Measurements from ENCODE around the gene ATP8B2. TPM values are rescaled to one million over a fixed set of nuclear protein-coding genes. Genes with fewer than 3 reads are reported as not detected.
"Not testable (repeated sequence)": the region's sequence is repeated elsewhere in the genome, so short reads cannot be mapped to it uniquely, and the experiment has no call there.

ATP8B2 gene, protein sequence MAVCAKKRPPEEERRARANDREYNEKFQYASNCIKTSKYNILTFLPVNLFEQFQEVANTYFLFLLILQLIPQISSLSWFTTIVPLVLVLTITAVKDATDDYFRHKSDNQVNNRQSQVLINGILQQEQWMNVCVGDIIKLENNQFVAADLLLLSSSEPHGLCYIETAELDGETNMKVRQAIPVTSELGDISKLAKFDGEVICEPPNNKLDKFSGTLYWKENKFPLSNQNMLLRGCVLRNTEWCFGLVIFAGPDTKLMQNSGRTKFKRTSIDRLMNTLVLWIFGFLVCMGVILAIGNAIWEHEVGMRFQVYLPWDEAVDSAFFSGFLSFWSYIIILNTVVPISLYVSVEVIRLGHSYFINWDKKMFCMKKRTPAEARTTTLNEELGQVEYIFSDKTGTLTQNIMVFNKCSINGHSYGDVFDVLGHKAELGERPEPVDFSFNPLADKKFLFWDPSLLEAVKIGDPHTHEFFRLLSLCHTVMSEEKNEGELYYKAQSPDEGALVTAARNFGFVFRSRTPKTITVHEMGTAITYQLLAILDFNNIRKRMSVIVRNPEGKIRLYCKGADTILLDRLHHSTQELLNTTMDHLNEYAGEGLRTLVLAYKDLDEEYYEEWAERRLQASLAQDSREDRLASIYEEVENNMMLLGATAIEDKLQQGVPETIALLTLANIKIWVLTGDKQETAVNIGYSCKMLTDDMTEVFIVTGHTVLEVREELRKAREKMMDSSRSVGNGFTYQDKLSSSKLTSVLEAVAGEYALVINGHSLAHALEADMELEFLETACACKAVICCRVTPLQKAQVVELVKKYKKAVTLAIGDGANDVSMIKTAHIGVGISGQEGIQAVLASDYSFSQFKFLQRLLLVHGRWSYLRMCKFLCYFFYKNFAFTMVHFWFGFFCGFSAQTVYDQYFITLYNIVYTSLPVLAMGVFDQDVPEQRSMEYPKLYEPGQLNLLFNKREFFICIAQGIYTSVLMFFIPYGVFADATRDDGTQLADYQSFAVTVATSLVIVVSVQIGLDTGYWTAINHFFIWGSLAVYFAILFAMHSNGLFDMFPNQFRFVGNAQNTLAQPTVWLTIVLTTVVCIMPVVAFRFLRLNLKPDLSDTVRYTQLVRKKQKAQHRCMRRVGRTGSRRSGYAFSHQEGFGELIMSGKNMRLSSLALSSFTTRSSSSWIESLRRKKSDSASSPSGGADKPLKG
- total RNA-seq: 59.8 TPM

DNA sequence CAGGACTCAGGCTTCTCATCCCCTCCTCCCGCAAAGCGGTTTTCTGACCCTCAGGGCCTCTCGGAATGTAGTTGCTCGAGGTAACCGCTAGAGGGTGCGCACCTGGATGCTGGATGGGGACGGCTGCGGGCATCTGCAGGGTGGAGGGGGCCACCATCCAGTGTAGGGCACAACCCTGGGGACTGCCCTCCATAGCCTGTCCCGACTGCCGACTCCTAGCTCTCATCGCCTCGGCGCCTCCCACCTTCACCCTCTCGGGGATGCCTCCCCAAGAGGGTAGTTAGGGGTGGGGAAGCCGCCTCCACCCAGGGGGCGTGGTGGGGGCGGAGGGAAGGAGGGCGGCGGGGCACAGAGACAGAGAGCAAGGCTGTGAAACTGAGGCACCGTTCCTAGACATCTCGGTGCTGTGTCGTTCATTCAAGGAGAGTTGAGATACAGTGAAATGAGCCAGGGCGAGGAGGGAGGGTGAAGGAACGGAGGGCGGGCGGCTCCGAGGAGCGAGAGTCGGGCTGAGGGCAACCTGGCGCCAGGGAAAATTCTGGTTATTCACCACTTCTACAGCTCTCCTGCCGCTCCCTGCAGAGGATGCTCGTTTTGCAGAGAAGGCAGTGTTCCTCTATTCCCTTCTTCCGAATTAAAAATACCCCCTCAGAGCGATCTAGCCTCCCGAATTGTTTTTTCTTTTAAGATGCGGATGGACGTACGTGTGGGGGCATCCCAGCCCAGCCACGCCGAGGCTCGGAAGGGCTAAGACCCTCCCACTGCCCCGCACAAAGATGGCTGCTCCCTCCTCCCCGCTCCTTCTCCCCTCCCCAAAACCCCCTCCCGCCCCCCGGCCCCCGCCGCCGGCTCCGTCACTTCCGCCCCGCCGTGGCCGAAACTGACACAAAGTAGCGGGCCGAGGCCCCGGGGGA, at the start of gene ATP8B2:
Gene ATP8B2, plus strand, starts transcription at position 857 of the 914 bp plus-strand sequence. CDS start 2,617 bp downstream, outside the sequence.
- H3K9me3 ChIP-seq (ENCODE audit: low read depth, low read length): no peaks in the 10 kb centered on the region
- peaks cover 5% of the 10 kb centered on the region for H3K27me3 ChIP-seq (ENCODE audit: insufficient read depth, low read length)
- H3K4me3 ChIP-seq (ENCODE audit: low read length): peak within 1 kb of the TSS; percentile 60
- H3K4me1 ChIP-seq (ENCODE audit: insufficient read depth, low read length): peaks cover 47% of the 10 kb centered on the region

DNA sequence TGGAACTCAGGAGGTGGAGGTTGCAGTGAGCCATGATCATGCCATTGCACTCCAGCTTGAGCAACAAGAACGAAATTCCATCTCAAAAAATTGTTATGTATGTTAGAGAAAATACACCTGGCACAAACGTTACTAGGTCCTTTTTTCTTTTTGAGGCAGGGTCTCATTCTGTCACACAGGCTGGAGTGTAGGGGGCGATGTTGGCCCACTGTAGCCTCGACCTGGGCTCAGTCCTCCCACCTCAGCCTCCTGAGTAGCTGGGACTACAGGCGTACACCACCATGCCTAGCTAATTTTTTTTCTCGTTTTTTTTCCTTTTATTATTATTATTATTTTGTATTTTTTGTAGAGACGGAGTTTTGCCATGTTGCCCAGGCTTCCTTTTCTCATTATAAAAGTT, 48.5 kb upstream of the ATP8B2 start:
- peaks cover 16% of the 10 kb centered on the region for H3K4me1 ChIP-seq (ENCODE audit: insufficient read depth, low read length)
- H3K9me3 ChIP-seq (ENCODE audit: low read depth, low read length): no peaks in the 10 kb centered on the region
- no peaks in the 10 kb centered on the region for H3K27me3 ChIP-seq (ENCODE audit: insufficient read depth, low read length)
- no peak overlapping the region for H3K4me3 ChIP-seq (ENCODE audit: low read length)

DNA sequence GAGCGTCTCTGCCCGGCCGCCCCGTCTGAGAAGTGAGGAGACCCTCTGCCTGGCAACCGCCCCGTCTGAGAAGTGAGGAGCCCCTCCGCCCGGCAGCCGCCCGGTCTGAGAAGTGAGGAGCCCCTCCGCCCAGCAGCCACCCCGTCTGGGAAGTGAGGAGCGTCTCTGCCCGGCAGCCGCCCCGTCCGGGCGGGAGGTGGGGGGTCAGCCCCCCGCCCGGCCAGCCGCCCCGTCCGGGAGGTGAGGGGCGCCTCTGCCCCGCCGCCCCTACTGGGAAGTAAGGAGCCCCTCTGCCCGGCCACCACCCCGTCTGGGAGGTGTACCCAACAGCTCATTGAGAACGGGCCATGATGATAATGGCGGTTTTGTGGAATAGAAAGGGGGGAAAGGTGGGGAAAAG, 37.7 kb upstream of the ATP8B2 start:
- H3K9me3 ChIP-seq (ENCODE audit: low read depth, low read length); H3K4me1 ChIP-seq (ENCODE audit: insufficient read depth, low read length); H3K27me3 ChIP-seq (ENCODE audit: insufficient read depth, low read length); H3K4me3 ChIP-seq (ENCODE audit: low read length): not testable (repeated sequence)

DNA sequence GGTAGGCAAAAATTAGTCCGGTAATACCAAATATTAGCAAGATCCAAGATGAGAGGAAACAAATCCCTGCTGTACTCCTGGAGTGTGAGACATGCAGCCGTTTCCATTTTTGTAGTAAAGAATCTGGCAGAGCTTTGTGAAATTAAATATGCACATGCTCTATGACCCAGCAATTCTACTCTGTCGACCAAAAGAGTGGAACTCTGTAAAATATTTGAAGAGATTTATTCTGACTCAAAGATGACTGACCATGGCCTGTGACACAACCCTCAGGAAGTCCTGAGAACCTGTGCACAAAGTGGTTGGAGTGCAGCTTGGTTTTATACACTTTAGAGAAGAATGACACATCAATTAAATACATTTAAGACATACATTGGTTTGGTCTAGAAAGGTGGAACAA, 36.7 kb upstream of the ATP8B2 start:
- no peaks in the 10 kb centered on the region for H3K27me3 ChIP-seq (ENCODE audit: insufficient read depth, low read length)
- no peak overlapping the region for H3K4me3 ChIP-seq (ENCODE audit: low read length)
- no peaks in the 10 kb centered on the region for H3K9me3 ChIP-seq (ENCODE audit: low read depth, low read length)
- H3K4me1 ChIP-seq (ENCODE audit: insufficient read depth, low read length): no peaks in the 10 kb centered on the region

DNA sequence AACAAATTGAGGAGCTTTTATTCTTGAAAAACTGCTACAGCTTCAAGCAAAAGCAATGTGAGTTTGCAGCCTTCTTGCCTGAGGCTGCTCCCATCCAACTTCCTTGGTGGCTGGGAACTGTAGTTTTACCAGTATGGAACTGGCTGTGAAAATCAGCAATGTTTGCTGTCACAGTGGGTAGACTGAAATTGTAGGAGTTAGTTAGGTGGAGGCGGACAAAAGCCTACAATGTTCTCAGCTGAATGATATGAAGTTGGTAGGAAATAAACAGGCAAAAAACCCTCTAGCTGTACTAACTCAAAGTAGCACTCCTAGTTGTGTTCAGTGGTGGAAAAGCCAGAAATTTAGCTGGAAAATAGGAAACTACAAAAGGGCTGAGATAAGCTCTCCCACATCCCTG, 34.4 kb upstream of the ATP8B2 start:
- Histone ChIP-seq H3K9me3 (ENCODE audit: low read depth, low read length) (peaks cover 11% of the 10 kb centered on the region), H3K4me1 (ENCODE audit: insufficient read depth, low read length) (no peaks in the 10 kb centered on the region), H3K27me3 (ENCODE audit: insufficient read depth, low read length) (no peaks in the 10 kb centered on the region), H3K4me3 (ENCODE audit: low read length) (no peak overlapping the region)

DNA sequence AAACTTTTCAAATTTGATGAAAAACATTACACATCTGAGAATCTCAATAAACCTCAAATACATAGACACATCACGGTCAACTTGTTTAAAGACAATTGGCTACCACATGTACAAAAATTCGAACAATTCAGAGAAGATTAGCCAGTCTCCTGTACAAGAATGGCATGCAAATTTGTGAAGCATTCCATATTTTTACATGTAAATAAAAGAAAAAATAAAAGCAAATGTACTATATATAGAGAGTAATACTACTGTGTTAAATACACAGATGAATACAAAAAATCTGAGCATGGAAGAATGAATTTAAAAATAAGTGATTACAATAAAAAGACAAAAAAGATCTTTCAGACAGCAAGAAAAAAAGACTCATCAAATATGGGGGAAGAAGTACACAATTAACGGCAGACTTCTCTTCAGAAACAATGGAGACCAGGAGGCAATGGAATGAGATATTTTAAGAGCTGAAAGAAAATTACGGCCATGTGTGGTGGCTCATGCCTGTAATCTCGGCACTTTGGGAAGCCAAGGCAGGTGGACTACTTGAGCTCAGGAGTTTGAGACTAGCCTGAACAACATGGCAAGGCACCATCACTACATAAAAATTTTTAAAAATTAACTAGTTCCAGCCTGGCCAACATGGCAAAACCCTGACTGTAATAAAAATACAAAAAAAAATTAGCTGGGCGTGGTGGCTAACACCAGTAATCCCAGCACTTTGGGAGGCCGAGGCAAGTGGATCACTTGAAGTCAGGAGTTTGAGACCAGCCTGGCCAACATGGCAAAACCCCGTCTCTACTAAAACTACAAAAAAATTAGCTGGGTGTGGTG, 29.7 kb upstream of the ATP8B2 start:
- peaks cover 11% of the 10 kb centered on the region for H3K9me3 ChIP-seq (ENCODE audit: low read depth, low read length)
- H3K4me1 ChIP-seq (ENCODE audit: insufficient read depth, low read length): no peaks in the 10 kb centered on the region
- no peak overlapping the region for H3K4me3 ChIP-seq (ENCODE audit: low read length)
- no peaks in the 10 kb centered on the region for H3K27me3 ChIP-seq (ENCODE audit: insufficient read depth, low read length)

DNA sequence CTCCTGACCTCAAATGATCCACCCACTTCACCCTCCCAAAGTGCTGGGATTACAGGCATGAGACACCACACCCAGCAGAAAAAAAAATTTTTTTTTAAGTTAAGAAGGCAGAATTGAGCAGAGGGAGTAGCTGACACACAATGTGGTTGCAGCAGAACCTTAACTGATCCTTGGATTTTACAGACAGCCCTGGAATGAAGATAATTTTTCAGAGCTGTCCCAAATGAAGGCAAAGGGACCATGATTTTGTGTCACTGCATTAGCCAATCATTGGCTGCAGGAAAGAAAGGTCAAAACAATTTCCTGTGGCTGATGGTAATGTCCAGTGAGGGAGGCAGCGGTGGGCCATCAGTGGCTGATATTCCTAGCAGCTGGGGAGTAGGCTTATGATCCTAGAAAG, 23.7 kb upstream of the ATP8B2 start:
- no peaks in the 10 kb centered on the region for H3K27me3 ChIP-seq (ENCODE audit: insufficient read depth, low read length)
- no peaks in the 10 kb centered on the region for H3K9me3 ChIP-seq (ENCODE audit: low read depth, low read length)
- H3K4me3 ChIP-seq (ENCODE audit: low read length): no peak overlapping the region
- no peaks in the 10 kb centered on the region for H3K4me1 ChIP-seq (ENCODE audit: insufficient read depth, low read length)

DNA sequence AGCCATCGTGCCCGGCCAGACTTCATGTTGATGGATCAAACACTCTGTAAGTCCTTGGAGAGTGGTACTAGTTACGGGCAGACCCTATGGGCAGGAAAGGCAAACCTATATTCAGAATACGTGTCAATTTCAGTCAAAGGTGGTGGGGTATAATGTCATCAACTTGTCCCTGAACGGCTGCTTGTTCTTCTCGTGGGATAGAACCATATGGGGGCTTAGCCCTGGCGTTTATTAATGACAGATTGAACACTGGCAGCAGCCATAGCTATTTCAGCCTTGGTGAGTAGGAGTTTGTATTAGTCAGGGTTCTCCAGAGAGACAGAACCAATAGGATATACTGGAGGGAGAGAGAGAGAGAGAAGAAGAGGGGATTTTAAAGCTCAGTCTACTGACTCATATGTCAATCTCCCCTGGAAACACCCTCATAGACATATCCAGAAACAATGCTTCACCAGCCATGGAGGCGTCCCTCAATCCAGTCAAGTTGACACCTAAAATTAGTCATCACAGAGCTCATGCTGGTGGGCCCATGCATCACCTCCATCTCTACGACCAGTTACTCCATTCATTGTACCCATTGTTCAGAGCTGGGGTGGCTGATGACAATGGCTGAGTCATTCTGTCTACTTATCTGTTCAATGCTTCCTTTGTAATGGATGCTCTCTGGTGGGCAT, 20.5 kb upstream of the ATP8B2 start:
- no peaks in the 10 kb centered on the region for H3K27me3 ChIP-seq (ENCODE audit: insufficient read depth, low read length)
- no peaks in the 10 kb centered on the region for H3K9me3 ChIP-seq (ENCODE audit: low read depth, low read length)
- no peak overlapping the region for H3K4me3 ChIP-seq (ENCODE audit: low read length)
- H3K4me1 ChIP-seq (ENCODE audit: insufficient read depth, low read length): no peaks in the 10 kb centered on the region

DNA sequence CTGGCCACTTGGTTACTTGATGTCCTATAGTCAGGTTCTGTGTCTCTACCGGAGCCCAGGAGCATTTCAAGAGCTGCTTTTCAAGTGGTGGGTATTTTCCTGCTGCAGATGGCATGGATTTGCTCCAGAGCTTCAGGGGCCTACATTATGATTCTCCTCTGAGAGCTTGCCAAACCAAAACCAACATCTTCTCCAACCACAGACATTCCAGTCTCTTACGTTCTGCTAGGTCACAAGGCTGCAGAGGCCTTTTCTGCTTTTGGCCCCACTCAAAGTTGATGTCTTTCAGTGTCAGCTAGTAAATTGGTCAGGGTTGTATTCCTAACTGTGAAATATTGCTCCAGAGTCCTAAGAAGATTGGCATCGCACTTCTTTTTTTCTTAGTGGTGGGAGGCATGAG, 19.2 kb upstream of the ATP8B2 start:
- Histone ChIP-seq H3K9me3 (ENCODE audit: low read depth, low read length) (no peaks in the 10 kb centered on the region), H3K4me1 (ENCODE audit: insufficient read depth, low read length) (no peaks in the 10 kb centered on the region), H3K4me3 (ENCODE audit: low read length) (no peak overlapping the region), H3K27me3 (ENCODE audit: insufficient read depth, low read length) (no peaks in the 10 kb centered on the region)

DNA sequence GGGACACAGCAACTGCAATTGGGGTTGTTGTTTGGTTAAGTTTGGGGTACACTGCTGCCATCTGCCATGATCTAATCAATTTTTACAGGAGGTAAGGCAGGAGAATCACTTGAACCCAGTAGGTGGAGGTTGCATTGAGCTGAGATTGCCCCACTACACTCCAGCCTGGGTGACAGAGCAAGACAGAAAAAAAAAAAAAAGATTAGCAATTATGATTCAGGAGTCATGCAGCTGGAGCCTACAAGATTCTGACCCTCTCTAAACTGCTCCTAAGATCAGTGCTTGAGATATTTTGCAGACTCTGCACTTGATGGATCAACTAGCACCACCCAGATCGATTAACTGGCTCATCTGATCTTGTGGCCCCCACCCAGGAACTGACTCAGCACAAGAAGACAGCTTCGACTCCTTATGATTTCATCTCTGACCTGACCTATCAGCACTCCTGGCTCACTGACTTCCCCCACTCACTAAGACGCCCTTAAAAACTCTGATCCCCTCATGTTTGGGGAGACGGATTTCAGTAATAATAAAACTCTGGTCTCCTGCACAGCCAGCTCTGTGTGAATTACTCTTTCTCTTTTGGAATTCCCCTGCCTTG, 17.6 kb upstream of the ATP8B2 start:
- not testable (repeated sequence) for H3K27me3 ChIP-seq (ENCODE audit: insufficient read depth, low read length); H3K4me3 ChIP-seq (ENCODE audit: low read length); H3K4me1 ChIP-seq (ENCODE audit: insufficient read depth, low read length); H3K9me3 ChIP-seq (ENCODE audit: low read depth, low read length)

DNA sequence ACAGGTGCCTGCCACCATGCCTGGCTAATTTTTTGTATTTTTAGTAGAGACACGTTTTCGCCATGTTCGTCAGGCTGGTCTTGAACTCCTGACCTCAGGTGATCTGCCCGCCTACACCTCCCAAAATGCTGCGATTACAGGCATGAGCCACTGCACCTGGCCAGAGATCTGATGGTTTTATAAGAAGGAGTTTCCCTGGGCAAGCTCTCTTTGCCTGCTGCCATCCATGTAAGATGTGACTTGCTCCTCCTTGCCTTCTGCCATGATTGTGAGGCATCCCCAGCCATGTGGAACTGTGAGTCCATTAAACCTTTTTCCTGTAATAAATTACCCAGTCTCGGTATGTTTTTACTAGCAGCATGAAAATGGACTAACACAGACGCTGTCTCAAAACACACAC, 16.2 kb upstream of the ATP8B2 start:
- H3K9me3 ChIP-seq (ENCODE audit: low read depth, low read length); H3K4me3 ChIP-seq (ENCODE audit: low read length); H3K4me1 ChIP-seq (ENCODE audit: insufficient read depth, low read length); H3K27me3 ChIP-seq (ENCODE audit: insufficient read depth, low read length): not testable (repeated sequence)

DNA sequence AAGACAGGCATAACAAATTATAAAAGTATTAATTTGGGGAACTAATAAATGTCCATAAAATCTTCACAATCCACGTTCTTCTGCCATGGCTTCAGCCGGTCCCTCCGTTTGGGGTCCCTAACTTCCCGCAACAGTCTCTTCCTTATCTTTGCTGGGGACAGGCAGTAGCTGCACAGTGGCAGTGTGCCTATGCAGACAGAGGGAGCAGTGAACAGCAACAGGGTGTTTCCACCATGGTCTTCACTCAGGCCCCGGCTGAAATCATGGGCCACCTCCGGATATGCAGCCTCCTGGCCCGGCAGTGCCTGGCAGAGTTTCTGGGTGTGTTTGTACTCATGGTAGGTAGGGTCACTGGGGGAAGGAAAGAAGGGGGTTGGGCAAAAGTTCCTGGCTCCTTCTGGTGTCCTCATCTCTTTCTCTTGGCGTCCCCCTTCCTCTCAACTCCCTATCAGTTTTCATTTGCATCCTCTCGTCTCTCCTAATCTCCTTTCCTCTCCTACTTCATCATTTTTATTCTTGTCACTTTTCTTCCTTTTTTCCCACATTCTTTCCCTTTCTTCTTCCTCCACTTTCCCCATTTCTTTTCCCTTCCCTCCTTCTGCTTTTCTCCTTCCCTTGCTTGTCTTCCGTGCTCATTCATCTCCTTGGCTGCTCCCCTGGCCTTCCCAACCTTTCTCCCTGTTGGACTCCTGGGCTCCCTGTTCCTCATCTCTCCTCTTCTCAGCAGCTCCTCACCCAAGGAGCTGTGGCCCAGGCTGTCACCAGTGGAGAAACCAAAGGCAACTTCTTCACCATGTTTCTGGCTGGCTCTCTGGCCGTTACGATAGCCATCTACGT, 12.9 kb upstream of the ATP8B2 start:
- not testable (repeated sequence) for H3K27me3 ChIP-seq (ENCODE audit: insufficient read depth, low read length); H3K9me3 ChIP-seq (ENCODE audit: low read depth, low read length); H3K4me3 ChIP-seq (ENCODE audit: low read length); H3K4me1 ChIP-seq (ENCODE audit: insufficient read depth, low read length)
